H1 (cell line): ENCODE measurements around the gene ZFYVE27. TPM values are rescaled to one million over a fixed set of nuclear protein-coding genes. Genes with fewer than 3 reads are reported as not detected.
A peak's percentile ranks its signal among the peaks of the same experiment; 100 is the strongest.

Experiments
- CTCF ChIA-PET: fragments of 300-600 bp; sonication (Branson Sonifier 250); formaldehyde crosslinking; loops from one replicate; lab custom pipeline; 2021; ENCODE audit not compliant: partially characterized antibody; lab: Charles Lee
- POLR2A ChIA-PET: fragments of 300-600 bp; sonication (Branson Sonifier 250); formaldehyde crosslinking; loops from one replicate; lab custom pipeline; 2021; ENCODE audit warnings: inconsistent platforms; ENCODE audit not compliant: partially characterized antibody; lab: Charles Lee
- DNase-seq, 2 experiments: peaks; one replicate each; pipeline versions ENCODE4 v3.0.0 to v3.0.0-alpha.2; 2010 to 2022; ENCODE audit warnings: low spot score in 2 of 2, low read depth in 1 of 2, mixed read lengths in 1 of 2
- FAIRE-seq: peaks from 2 replicates; lab custom pipeline; 2011; peaks lifted over from hg19 to GRCh38; lab: Jason Lieb, UNC
- H2AFZ ChIP-seq: 2 replicates; pipeline ENCODE4 v1.8.1; 2012; ENCODE audit warnings: low read length, inconsistent platforms
- H2AK5ac ChIP-seq: 2 replicates; pipeline ENCODE4 v1.6.1; 2013; ENCODE audit warnings: low read depth, low read length
- H2BK120ac ChIP-seq: replicated peaks from 2 replicates; pipeline ENCODE3; 2013; ENCODE audit warnings: low read depth, low read length, inconsistent platforms
- H2BK12ac ChIP-seq: 2 replicates; pipeline ENCODE4 v1.6.1; 2013; ENCODE audit warnings: low read depth, low read length
- H2BK15ac ChIP-seq: 2 replicates; pipeline ENCODE4 v1.6.1; 2013; ENCODE audit warnings: low read length
- H2BK20ac ChIP-seq: 2 replicates; pipeline ENCODE4 v1.6.1; 2013; ENCODE audit warnings: low read length
- H2BK5ac ChIP-seq: 2 replicates; pipeline ENCODE4 v1.6.1; 2013; ENCODE audit warnings: low read depth, low read length
- H3K14ac ChIP-seq: 2 replicates; pipeline ENCODE4 v1.6.1; 2013; ENCODE audit warnings: inconsistent platforms; ENCODE audit not compliant: insufficient read length
- H3K18ac ChIP-seq: 2 replicates; pipeline ENCODE4 v1.6.1; 2013; ENCODE audit warnings: low read length; ENCODE audit errors: extremely low read depth
- H3K23ac ChIP-seq: 2 replicates; pipeline ENCODE4 v1.6.1; 2013; ENCODE audit warnings: inconsistent platforms; ENCODE audit not compliant: insufficient read length
- H3K23me2 ChIP-seq: 2 replicates; pipeline ENCODE4 v1.6.1; 2013; ENCODE audit warnings: low read depth, low read length
- H3K27ac ChIP-seq: 2 replicates; pipeline ENCODE4 v1.6.1; 2011; ENCODE audit warnings: low read depth, low read length, inconsistent platforms
- H3K27me3 ChIP-seq, 4 experiments: replicated peaks in 1 of 4; 1 replicate in 1 of 4; 2 replicates in 3 of 4; pipeline versions ENCODE4 v1.6.1 to v1.8.1; 2011 to 2013; ENCODE audit warnings: low read length in 3 of 4, mild to moderate bottlenecking in 3 of 4, inconsistent platforms in 2 of 4, mixed read lengths in 2 of 4, moderate library complexity in 1 of 4; ENCODE audit not compliant: control insufficient read depth in 3 of 4, insufficient read depth in 3 of 4; ENCODE audit errors: extremely low read depth in 1 of 4
- H3K36me3 ChIP-seq, 4 experiments: 2 replicates each; pipeline versions ENCODE4 v1.6.1 to v1.8.1; 2011 to 2013; ENCODE audit warnings: mild to moderate bottlenecking in 4 of 4, low read length in 3 of 4, moderate library complexity in 2 of 4, control low read depth in 1 of 4, inconsistent platforms in 1 of 4; ENCODE audit not compliant: insufficient read depth in 4 of 4, control insufficient read depth in 2 of 4
- H3K4ac ChIP-seq: replicated peaks from 2 replicates; pipeline ENCODE3; 2013; ENCODE audit warnings: low read length, low read depth, mixed read lengths, inconsistent platforms; ENCODE audit not compliant: insufficient read length
- H3K4me1 ChIP-seq, 4 experiments: replicated peaks in 1 of 4; 1 replicate in 1 of 4; 2 replicates in 3 of 4; pipeline versions ENCODE4 v1.6.1 to v1.8.1; 2011 to 2013; ENCODE audit warnings: low read length in 3 of 4, inconsistent platforms in 2 of 4, mixed read lengths in 1 of 4; ENCODE audit not compliant: insufficient read depth in 4 of 4, control insufficient read depth in 3 of 4
- H3K4me2 ChIP-seq, 2 experiments: 2 replicates each; pipeline versions ENCODE4 v1.6.1 to v1.8.1; 2011 to 2013; ENCODE audit warnings: low read depth in 2 of 2, low read length in 2 of 2, control low read depth in 1 of 2, inconsistent platforms in 1 of 2, mild to moderate bottlenecking in 1 of 2; ENCODE audit not compliant: insufficient read depth in 1 of 2
- H3K4me3 ChIP-seq, 4 experiments: fragments of 200-600, 300-600 bp in 1 of 4; sonication (generic), shearing (Covaris generic), sonication (Bioruptor Twin) in 1 of 4; 2 replicates each; pipeline versions ENCODE4 v1.5.1 to v1.8.1; 2011 to 2016; ENCODE audit warnings: low read length in 4 of 4, low read depth in 3 of 4, control low read depth in 2 of 4, inconsistent platforms in 2 of 4, mild to moderate bottlenecking in 2 of 4, mixed read lengths in 1 of 4, moderate library complexity in 1 of 4; ENCODE audit not compliant: insufficient read depth in 2 of 4; ENCODE audit errors: extremely low read depth in 1 of 4
- H3K56ac ChIP-seq: replicated peaks from 2 replicates; pipeline ENCODE3; 2013; ENCODE audit warnings: low read depth, mild to moderate bottlenecking, mixed read lengths, low read length, inconsistent platforms; ENCODE audit not compliant: insufficient read length
- H3K79me1 ChIP-seq: 2 replicates; pipeline ENCODE4 v1.6.1; 2013; ENCODE audit warnings: low read depth, low read length, control low read depth
- H3K79me2 ChIP-seq, 2 experiments: 2 replicates each; pipeline versions ENCODE4 v1.6.1 to v1.8.1; 2012 to 2013; ENCODE audit warnings: low read length in 2 of 2, mild to moderate bottlenecking in 2 of 2, inconsistent platforms in 1 of 2; ENCODE audit not compliant: insufficient read depth in 2 of 2, control insufficient read depth in 1 of 2
- H3K9ac ChIP-seq, 4 experiments: replicated peaks in 1 of 4; 1 replicate in 1 of 4; 2 replicates in 3 of 4; pipeline versions ENCODE4 v1.6.1 to v1.8.1; 2011 to 2013; ENCODE audit warnings: low read depth in 3 of 4, low read length in 3 of 4, control low read depth in 2 of 4, mild to moderate bottlenecking in 2 of 4, moderate library complexity in 2 of 4, inconsistent platforms in 1 of 4; ENCODE audit errors: extremely low read depth in 1 of 4
- H3K9me3 ChIP-seq, 2 experiments: 2 replicates each; pipeline versions ENCODE4 v1.6.1 to v1.8.1; 2012 to 2013; ENCODE audit warnings: mild to moderate bottlenecking in 2 of 2, moderate library complexity in 2 of 2, control low read depth in 1 of 2, inconsistent platforms in 1 of 2, low read depth in 1 of 2, low read length in 1 of 2, mixed read lengths in 1 of 2; ENCODE audit not compliant: insufficient read depth in 2 of 2
- H4K20me1 ChIP-seq, 2 experiments: replicated peaks in 1 of 2; 2 replicates each; pipeline versions ENCODE3 to v1.8.1; 2011 to 2013; ENCODE audit warnings: inconsistent platforms in 2 of 2, low read length in 2 of 2, mild to moderate bottlenecking in 1 of 2; ENCODE audit not compliant: insufficient read depth in 2 of 2, control insufficient read depth in 1 of 2
- H4K5ac ChIP-seq: 2 replicates; pipeline ENCODE4 v1.6.1; 2013; ENCODE audit warnings: low read length, low read depth, mixed read lengths, inconsistent platforms; ENCODE audit not compliant: insufficient read length
- H4K8ac ChIP-seq: 2 replicates; pipeline ENCODE4 v1.8.0; 2013; ENCODE audit warnings: mild to moderate bottlenecking, moderate library complexity, low read length, inconsistent platforms; ENCODE audit not compliant: insufficient read depth; ENCODE audit errors: extremely low read depth
- H4K91ac ChIP-seq: replicated peaks from 2 replicates; pipeline ENCODE3; 2013; ENCODE audit warnings: low read length, mixed read lengths, inconsistent platforms; ENCODE audit not compliant: insufficient read length
- E2F6 ChIP-seq: IDR thresholded peaks from 2 replicates; pipeline ENCODE4 v1.6.1; 2012; ENCODE audit warnings: inconsistent platforms
- WGBS, 2 experiments: shearing (Covaris generic) in 1 of 2; methylation state at CpG; one replicate each; pipeline versions ENCODE4 v1.1.6 to v1.1.7; 2013 to 2015; ENCODE audit warnings: low lambda C conversion rate in 2 of 2, mixed read lengths in 2 of 2, inconsistent platforms in 1 of 2, low coverage in 1 of 2, missing lambda C conversion rate in 1 of 2; ENCODE audit not compliant: insufficient replicate concordance in 2 of 2, insufficient coverage in 1 of 2, insufficient read length in 1 of 2; ENCODE audit errors: extremely low coverage in 1 of 2, missing lambda C conversion rate in 1 of 2; 5-methylcytosine and 5-hydroxymethylcytosine counted together
- polyA plus RNA-seq, 7 experiments: library from polyadenylated mRNA; depleted of rRNA in 3 of 7; stranded (reverse) in 5 of 7; unstranded in 2 of 7; fragments of >200 nt in 5 of 7; fragments of 200-250 nt in 2 of 7; gene quantifications; 1 replicate in 5 of 7; 2 replicates in 1 of 7; 4 replicates in 1 of 7; pipeline versions ENCODE4 v1.2.1 to v1.2.3, GENCODE V29; 2011 to 2013; ENCODE audit warnings: missing spikeins in 2 of 7, mixed read lengths in 2 of 7
- total RNA-seq: library from RNA; stranded (reverse); fragmentation: NEBNext Ultra II Directional; extraction: Animal tissue kit (Norgen Biotek cat#: 25700); gene quantifications from 2 replicates; pipeline ENCODE4 v1.2.1, GENCODE V29; 2021

Gene ZFYVE27
- total and polyA plus RNA-seq, 2 of the 8 experiments (the other 6 are each of a cell fraction or from before 2014, with no cell fraction given) = 16.6 to 19.8 TPM

- H3K27ac ChIP-seq = 0 out of 2 replicates have a peak overlapping the region, but pooled peaks have one; percentile 73
- no peak overlapping the region; the same call in 1 of the 2 replicates for H3K18ac ChIP-seq
- 39% methylated on average over 14 of the region's 14 CpGs; no CpG with 5 or more reads in 1 of the 2 experiments for WGBS, 2 experiments
- peaks cover 10% of the 10 kb centered on the region for H3K79me1 ChIP-seq
- H4K91ac ChIP-seq = no peak overlapping the region
- H3K23me2 ChIP-seq = peaks cover 12% of the 10 kb centered on the region
- no peak overlapping the region for H2BK120ac ChIP-seq
- DNase-seq = no peak
- H3K14ac ChIP-seq = no peak overlapping the region
- H2BK20ac ChIP-seq = no peak overlapping the region
- peak overlapping the region; percentile 6; the same call in 1 of the 2 replicates for H2BK12ac ChIP-seq
- no peak overlapping the region for H3K23ac ChIP-seq
- peak overlapping the region; percentile 97; the same call in 1 of the 2 replicates for H4K8ac ChIP-seq
- H3K4me1 ChIP-seq = peaks cover 0 to 6% (median 3%) of the 10 kb centered on the region in 4 experiments; a peak in 5 of 7 replicates
- peaks cover 6 to 7% of the 10 kb centered on the region in 2 experiments for H3K9me3 ChIP-seq
- H4K5ac ChIP-seq = peak overlapping the region; percentile 18
- H2BK5ac ChIP-seq = 0 out of 2 replicates have a peak overlapping the region, but pooled peaks have one; percentile 75
- CTCF ChIA-PET = interaction anchor here (1.2 kb wide), 1 partner anchor 571 kb away, joined by 3 read pairs; no protein-coding TSS in a partner anchor
- H4K20me1 ChIP-seq = peaks cover 4 to 7% of the 10 kb centered on the region in 2 experiments
- no peak overlapping the region for H3K4ac ChIP-seq
- H3K79me2 ChIP-seq = peaks cover 4 to 29% of the 10 kb centered on the region in 2 experiments; a peak in 3 of 4 replicates
- peak overlapping the region; percentile 79 to 96 (median 89) for H3K4me3 ChIP-seq
- H2AFZ ChIP-seq = peak overlapping the region; percentile 36; the same call in 1 of the 2 replicates
- no peak overlapping the region for H3K56ac ChIP-seq
- H2BK15ac ChIP-seq = no peak overlapping the region
- POLR2A ChIA-PET = interaction anchor here (0.7 kb wide), 1 partner anchor 28 kb away, joined by 4 read pairs; no protein-coding TSS in a partner anchor
- H3K4me2 ChIP-seq = peak overlapping the region; percentile 94 to 98
- H3K27me3 ChIP-seq = peaks cover 12 to 21% (median 17%) of the 10 kb centered on the region in 4 experiments
- no peak for FAIRE-seq
- peak overlapping the region; percentile 40; the same call in 1 of the 2 replicates for H2AK5ac ChIP-seq
- H3K9ac ChIP-seq = peak overlapping the region; percentile 68 to 84 (median 80)
- H3K36me3 ChIP-seq = peaks cover 5 to 27% (median 11%) of the 10 kb centered on the region in 4 experiments; a peak in 6 of 8 replicates
- TF ChIP-seq E2F6 = no peak
Observed at GRCh38 chr10:97737770-97738265, 890 bp downstream of the ZFYVE27 start.
